HCT116 (cell line): ENCODE data around the gene NXPH1. TPM values are rescaled to one million over a fixed set of nuclear protein-coding genes. Genes with fewer than 3 reads are reported as not detected.

Source experiments
- ATAC-seq: fragments of 200-7000 bp; cut with Tn5 transposase; 2 replicates; pipeline ENCODE4 v1.9.1; 2020; ENCODE audit warnings: mild to moderate bottlenecking, moderate library complexity
- BruUV-seq: library from RNA; stranded (reverse); fragments of 400-500 nt; replicated peaks from 2 replicates; lab custom pipeline; 2021; lab: Mats Ljungman, UMichigan
- CTCF ChIA-PET: fragments of 300-600 bp; sonication (Branson Sonifier 250); formaldehyde crosslinking; loops from one replicate; lab custom pipeline; 2021; ENCODE audit warnings: antibody characterized with exemption; lab: Charles Lee
- POLR2A ChIA-PET: fragments of 300-600, 350-600 bp; sonication (Branson Sonifier 250); formaldehyde crosslinking; loops from one replicate; lab custom pipeline; 2021; ENCODE audit warnings: antibody characterized with exemption; lab: Charles Lee
- RAD21 ChIA-PET, 2 experiments: fragments of 300-600 bp; sonication (Branson Sonifier 250); formaldehyde crosslinking; loops; one replicate each; lab custom pipeline; 2023; ENCODE audit warnings: low total read pairs in 2 of 2; ENCODE audit not compliant: uncharacterized antibody in 2 of 2, unreplicated experiment in 2 of 2, low non-redundant PET in 1 of 2; lab: Charles Lee
- DNase-seq: peaks from one replicate; pipeline ENCODE4 v3.0.0-alpha.2; 2010; ENCODE audit warnings: low read depth, low spot score
- H2AFZ ChIP-seq: fragments of 200-600 bp; shearing (Covaris generic), sonication (generic); 2 replicates; pipeline ENCODE4 v1.6.1; 2017; ENCODE audit warnings: low read depth, mixed run types, mixed read lengths, antibody characterized with exemption, low read length; ENCODE audit not compliant: poor library complexity, severe bottlenecking
- H3K27ac ChIP-seq: 2 replicates; pipeline ENCODE4 v1.5.1; 2012; ENCODE audit warnings: low read depth, low read length
- H3K27me3 ChIP-seq: fragments of 200-600 bp; sonication (generic); 2 replicates; pipeline ENCODE4 v1.6.1; 2016; ENCODE audit warnings: mixed run types, low read length, mixed read lengths; ENCODE audit not compliant: insufficient read depth
- H3K36me3 ChIP-seq, 2 experiments: fragments of 200-500 bp in 1 of 2; fragments of 200-600 bp in 1 of 2; sonication (Bioruptor generic) in 1 of 2; sonication (generic) in 1 of 2; 2 replicates each; pipeline versions ENCODE4 v1.5.1 to v1.6.1; 2014 to 2016; ENCODE audit warnings: low read length in 2 of 2, inconsistent platforms in 1 of 2, mixed read lengths in 1 of 2, mixed run types in 1 of 2; ENCODE audit not compliant: insufficient read depth in 2 of 2, control insufficient read depth in 1 of 2
- H3K4me1 ChIP-seq, 2 experiments: fragments of 200-600 bp in 1 of 2; sonication (generic) in 1 of 2; 2 replicates each; pipeline versions ENCODE4 v1.5.1 to v1.6.1; 2012 to 2017; ENCODE audit warnings: low read length in 2 of 2, inconsistent platforms in 1 of 2, mild to moderate bottlenecking in 1 of 2, mixed read lengths in 1 of 2, mixed run types in 1 of 2, moderate library complexity in 1 of 2; ENCODE audit not compliant: insufficient read depth in 2 of 2, control insufficient read depth in 1 of 2
- H3K4me2 ChIP-seq: fragments of 200-600 bp; sonication (generic); 2 replicates; pipeline ENCODE4 v1.6.1; 2017; ENCODE audit warnings: mixed run types, low read length, mixed read lengths
- H3K4me3 ChIP-seq, 2 experiments: fragments of 200-600 bp in 1 of 2; sonication (generic) in 1 of 2; replicated peaks in 1 of 2; 2 replicates each; pipeline ENCODE4 v1.5.1; 2011 to 2016; ENCODE audit warnings: low read length in 2 of 2, control low read depth in 1 of 2, low read depth in 1 of 2, mild to moderate bottlenecking in 1 of 2, mixed read lengths in 1 of 2, mixed run types in 1 of 2
- H3K79me2 ChIP-seq: fragments of 200-600 bp; sonication (generic); 2 replicates; pipeline ENCODE4 v1.6.1; 2017; ENCODE audit warnings: mild to moderate bottlenecking, mixed run types, low read length, moderate library complexity, mixed read lengths; ENCODE audit not compliant: insufficient read depth
- H3K9ac ChIP-seq: fragments of 200-600 bp; sonication (generic); 2 replicates; pipeline ENCODE4 v1.6.1; 2016; ENCODE audit warnings: low read length, mixed read lengths
- H3K9me2 ChIP-seq: fragments of 200-600 bp; sonication (generic), shearing (Covaris generic); 2 replicates; pipeline ENCODE4 v1.6.1; 2017; ENCODE audit warnings: mixed run types, mild to moderate bottlenecking, moderate library complexity; ENCODE audit not compliant: insufficient read depth
- H3K9me3 ChIP-seq, 2 experiments: fragments of 200-500 bp in 1 of 2; fragments of 200-600 bp in 1 of 2; sonication (Bioruptor generic) in 1 of 2; sonication (generic) in 1 of 2; 2 replicates each; pipeline ENCODE4 v1.6.1; 2014 to 2017; ENCODE audit warnings: low read length in 2 of 2, mixed read lengths in 2 of 2, inconsistent platforms in 1 of 2, low read depth in 1 of 2, mild to moderate bottlenecking in 1 of 2, mixed run types in 1 of 2, moderate library complexity in 1 of 2; ENCODE audit not compliant: control insufficient read depth in 1 of 2, insufficient read depth in 1 of 2
- H4K20me1 ChIP-seq: fragments of 200-600 bp; sonication (generic), shearing (Covaris generic); 2 replicates; pipeline ENCODE4 v1.6.1; 2017; ENCODE audit warnings: mixed run types, mild to moderate bottlenecking, moderate library complexity; ENCODE audit not compliant: insufficient read depth
- CEBPB ChIP-seq: IDR thresholded peaks from 2 replicates; pipeline ENCODE4 v1.6.1; 2012; ENCODE audit warnings: low read depth
- ELF1 ChIP-seq: IDR thresholded peaks from 2 replicates; pipeline ENCODE4 v1.6.1; 2012; ENCODE audit warnings: low read depth, borderline replicate concordance
- EZH2phosphoT487 ChIP-seq: fragments of 200-600 bp; IDR thresholded peaks from 2 replicates; pipeline ENCODE4 v1.6.1; 2018; ENCODE audit warnings: antibody characterized with exemption, borderline replicate concordance
- FOSL1 ChIP-seq: IDR thresholded peaks from 2 replicates; pipeline ENCODE4 v1.6.1; 2012; ENCODE audit warnings: low read depth
- JUND ChIP-seq: IDR thresholded peaks from 2 replicates; pipeline ENCODE4 v1.6.1; 2012
- MAX ChIP-seq: IDR thresholded peaks from 2 replicates; pipeline ENCODE4 v1.6.1; 2012
- POLR2A ChIP-seq: IDR thresholded peaks from 2 replicates; pipeline ENCODE4 v1.7.0; 2011; ENCODE audit warnings: borderline replicate concordance; ENCODE audit not compliant: insufficient read depth, insufficient read length; ENCODE audit errors: extremely low read depth
- POLR2AphosphoS5 ChIP-seq: IDR thresholded peaks from 2 replicates; pipeline ENCODE4 v1.6.1; 2011; ENCODE audit warnings: mild to moderate bottlenecking, low read depth, low read length, moderate library complexity
- REST ChIP-seq: IDR thresholded peaks from 2 replicates; pipeline ENCODE4 v1.6.1; 2012; ENCODE audit warnings: low read depth
- SP1 ChIP-seq: IDR thresholded peaks from 2 replicates; pipeline ENCODE4 v1.6.1; 2012; ENCODE audit warnings: low read depth
- SRF ChIP-seq: IDR thresholded peaks from 2 replicates; pipeline ENCODE4 v1.6.1; 2012; ENCODE audit warnings: low read depth
- YY1 ChIP-seq: IDR thresholded peaks from 2 replicates; pipeline ENCODE4 v1.6.1; 2011; ENCODE audit warnings: low read length, low read depth, moderate library complexity, mild to moderate bottlenecking; ENCODE audit not compliant: insufficient replicate concordance; ENCODE audit errors: extremely low read depth
- ZFX ChIP-seq: fragments of 450-650 bp; IDR thresholded peaks from 2 replicates; pipeline ENCODE4 v1.6.1; 2017
- ZNF274 ChIP-seq: fragments of 200-500 bp; sonication (Bioruptor generic); IDR thresholded peaks from 2 replicates; pipeline ENCODE4 v1.6.1; 2014; ENCODE audit warnings: mild to moderate bottlenecking, low read depth, low read length, inconsistent platforms
- intact Hi-C: fragments of 100-400 bp; cut with micrococcal nuclease; formaldehyde crosslinking; loops from 2 replicates; pipeline ENCODE4 v1.10.0; 2022
- total RNA-seq: library from RNA; stranded (reverse); gene quantifications from one replicate; pipeline ENCODE4 v1.2.1, GENCODE V29; 2021; ENCODE audit not compliant: unreplicated experiment
- TF ChIP-seq, protein P1 (sequence below), 3 experiments: fragments of 200-600 bp in 1 of 3; sonication (generic) in 1 of 3; IDR thresholded peaks in 2 of 3; conservative IDR thresholded peaks in 1 of 3; 2 replicates each; pipeline ENCODE4 v1.5.1; 2012 to 2017; ENCODE audit warnings: low read depth in 2 of 3, low read length in 2 of 3, antibody characterized with exemption in 1 of 3, borderline replicate concordance in 1 of 3, control low read depth in 1 of 3, mild to moderate bottlenecking in 1 of 3, mixed read lengths in 1 of 3, mixed run types in 1 of 3, moderate library complexity in 1 of 3; ENCODE audit not compliant: insufficient read depth in 1 of 3
- TF ChIP-seq, protein P2 (sequence below): IDR thresholded peaks from 2 replicates; pipeline ENCODE4 v1.6.1; 2012

NXPH1 gene
- total RNA-seq, 1 experiment from 2014 or later = 0.17 TPM

GRCh38 chr7:8481096-8481495 is 47.7 kb downstream of the NXPH1 start:
- H3K9ac ChIP-seq = no peak overlapping the region
- no peaks in the 10 kb centered on the region for H3K36me3 ChIP-seq
- H3K27ac ChIP-seq = no peak overlapping the region
- ChIA-PET CTCF (no interaction called here), POLR2A (no interaction called here)
- no peaks in the 10 kb centered on the region for H3K79me2 ChIP-seq
- H3K9me3 ChIP-seq = no peaks in the 10 kb centered on the region
- H4K20me1 ChIP-seq = no peaks in the 10 kb centered on the region
- no peak overlapping the region for H2AFZ ChIP-seq
- H3K4me2 ChIP-seq = no peak overlapping the region
- no peaks in the 10 kb centered on the region for H3K4me1 ChIP-seq
- intact Hi-C loops = no loop called here
- no peaks in the 10 kb centered on the region for H3K27me3 ChIP-seq
- no TSS peak for BruUV-seq
- TF ChIP-seq FOSL1 (no peak), EZH2phosphoT487 (no peak), ZFX (no peak), POLR2AphosphoS5 (no peak), JUND (no peak), MAX (no peak), POLR2A (no peak), SRF (no peak), SP1 (no peak), ELF1 (no peak), CEBPB (no peak), ZNF274 (no peak), YY1 (no peak), REST (no peak)
- TF ChIP-seq, protein P1, sequence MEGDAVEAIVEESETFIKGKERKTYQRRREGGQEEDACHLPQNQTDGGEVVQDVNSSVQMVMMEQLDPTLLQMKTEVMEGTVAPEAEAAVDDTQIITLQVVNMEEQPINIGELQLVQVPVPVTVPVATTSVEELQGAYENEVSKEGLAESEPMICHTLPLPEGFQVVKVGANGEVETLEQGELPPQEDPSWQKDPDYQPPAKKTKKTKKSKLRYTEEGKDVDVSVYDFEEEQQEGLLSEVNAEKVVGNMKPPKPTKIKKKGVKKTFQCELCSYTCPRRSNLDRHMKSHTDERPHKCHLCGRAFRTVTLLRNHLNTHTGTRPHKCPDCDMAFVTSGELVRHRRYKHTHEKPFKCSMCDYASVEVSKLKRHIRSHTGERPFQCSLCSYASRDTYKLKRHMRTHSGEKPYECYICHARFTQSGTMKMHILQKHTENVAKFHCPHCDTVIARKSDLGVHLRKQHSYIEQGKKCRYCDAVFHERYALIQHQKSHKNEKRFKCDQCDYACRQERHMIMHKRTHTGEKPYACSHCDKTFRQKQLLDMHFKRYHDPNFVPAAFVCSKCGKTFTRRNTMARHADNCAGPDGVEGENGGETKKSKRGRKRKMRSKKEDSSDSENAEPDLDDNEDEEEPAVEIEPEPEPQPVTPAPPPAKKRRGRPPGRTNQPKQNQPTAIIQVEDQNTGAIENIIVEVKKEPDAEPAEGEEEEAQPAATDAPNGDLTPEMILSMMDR (IDR thresholded peaks at IDR 0.05 in 2 of 3, conservative IDR thresholded peaks at IDR 0.05 in 1 of 3; ENCODE audit: borderline replicate concordance in 1 of 3, insufficient read depth in 1 of 3, low read depth in 2 of 3, low read length in 2 of 3) = no peak
- TF ChIP-seq, protein P2, sequence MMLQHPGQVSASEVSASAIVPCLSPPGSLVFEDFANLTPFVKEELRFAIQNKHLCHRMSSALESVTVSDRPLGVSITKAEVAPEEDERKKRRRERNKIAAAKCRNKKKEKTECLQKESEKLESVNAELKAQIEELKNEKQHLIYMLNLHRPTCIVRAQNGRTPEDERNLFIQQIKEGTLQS = no peak
- TF ChIP-seq, all 23 proteins: peak for 0
- Histone ChIP-seq H3K4me3 (no peak overlapping the region), H3K9me2 (no peaks in the 10 kb centered on the region)
- DNase-seq = no peak
- ATAC-seq = no peak
- RAD21 ChIA-PET = no interaction called here
